HUES64 (cell line): ENCODE data around the gene PLCB2.
A peak's percentile ranks its signal among the peaks of the same experiment; 100 is the strongest.

ENCODE experiments used
- H3K27ac ChIP-seq: 2 replicates; pipeline ENCODE4 v1.7.0; 2013; ENCODE audit warnings: low read depth, low read length, inconsistent platforms
- H3K27me3 ChIP-seq: 2 replicates; pipeline ENCODE4 v1.6.1; 2013; ENCODE audit warnings: mild to moderate bottlenecking, low read length; ENCODE audit not compliant: insufficient read depth
- H3K36me3 ChIP-seq: 2 replicates; pipeline ENCODE4 v1.6.1; 2013; ENCODE audit warnings: mild to moderate bottlenecking, low read length; ENCODE audit not compliant: insufficient read depth
- H3K4me1 ChIP-seq: 2 replicates; pipeline ENCODE4 v1.6.1; 2013; ENCODE audit warnings: mild to moderate bottlenecking, low read length, moderate library complexity; ENCODE audit not compliant: insufficient read depth
- H3K4me3 ChIP-seq: 2 replicates; pipeline ENCODE4 v1.5.1; 2013; ENCODE audit warnings: mild to moderate bottlenecking, low read length, moderate library complexity
- H3K9ac ChIP-seq: 2 replicates; pipeline ENCODE4 v1.6.1; 2013; ENCODE audit warnings: mild to moderate bottlenecking, low read depth, low read length
- H3K9me3 ChIP-seq: 2 replicates; pipeline ENCODE4 v1.6.1; 2013; ENCODE audit warnings: low read depth, low read length; ENCODE audit not compliant: insufficient read depth
- WGBS: fragments of 150-250, 120-280 bp; methylation state at CpG from one replicate; pipeline ENCODE4 v1.1.7; 2013; ENCODE audit warnings: missing lambda C conversion rate; 5-methylcytosine and 5-hydroxymethylcytosine counted together

Gene PLCB2

GRCh38 chr15:40332113-40332781, 24.5 kb upstream of the PLCB2 start:
- Histone ChIP-seq H3K27me3 (0 out of 2 replicates have a peak, but pooled peaks cover 3% of the 10 kb centered on the region), H3K9me3 (no peaks in the 10 kb centered on the region), H3K36me3 (no peaks in the 10 kb centered on the region), H3K9ac (no peak overlapping the region), H3K4me3 (no peak overlapping the region), H3K27ac (no peak overlapping the region), H3K4me1 (peaks cover 29% of the 10 kb centered on the region)
- 82% methylated on average over 8 of the region's 8 CpGs for WGBS

- Histone ChIP-seq H3K27ac (no peak overlapping the region), H3K9me3 (no peaks in the 10 kb centered on the region), H3K27me3 (0 out of 2 replicates have a peak, but pooled peaks cover 3% of the 10 kb centered on the region), H3K9ac (no peak overlapping the region), H3K36me3 (no peaks in the 10 kb centered on the region), H3K4me1 (peaks cover 35% of the 10 kb centered on the region), H3K4me3 (no peak overlapping the region)
- WGBS, result 91% methylated on average over 7 of the region's 7 CpGs
These were observed 23.9 kb upstream of the PLCB2 start for GRCh38 chr15:40331637-40332036.

DNA sequence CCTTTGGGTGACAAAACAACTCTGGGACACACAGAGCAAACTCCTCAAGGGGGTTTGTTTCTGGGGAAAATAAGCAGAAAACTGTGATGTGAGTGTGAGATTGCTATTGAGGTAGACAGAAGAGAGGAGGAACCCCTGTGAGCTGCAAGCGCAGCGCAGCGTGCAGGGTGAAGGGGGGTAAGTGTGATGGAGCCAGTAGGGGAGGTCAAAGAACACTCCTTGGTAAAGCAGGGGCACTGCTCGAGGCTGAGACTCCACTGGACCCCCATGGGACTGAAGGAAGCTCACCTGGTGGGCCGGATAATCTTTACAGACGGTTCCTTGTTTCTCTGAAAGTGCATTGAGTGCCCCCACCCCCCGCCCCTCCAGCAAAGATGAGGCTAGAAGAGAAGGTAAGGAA, 23.3 kb upstream of the PLCB2 start:
- H3K4me1 ChIP-seq, result peaks cover 41% of the 10 kb centered on the region
- no peak overlapping the region for H3K9ac ChIP-seq
- 90% methylated on average over 7 of the region's 7 CpGs for WGBS

GRCh38 chr15:40330368-40330836, 22.7 kb upstream of the PLCB2 start:
- 87% methylated on average over 5 of the region's 5 CpGs for WGBS
- no peak overlapping the region for H3K4me3 ChIP-seq
- no peaks in the 10 kb centered on the region for H3K9me3 ChIP-seq
- peaks cover 47% of the 10 kb centered on the region for H3K4me1 ChIP-seq
- H3K9ac ChIP-seq, result no peak overlapping the region
- no peaks in the 10 kb centered on the region for H3K36me3 ChIP-seq
- H3K27me3 ChIP-seq, result peaks cover 8% of the 10 kb centered on the region
- no peak overlapping the region for H3K27ac ChIP-seq

More for the DNA sequence above, 23.3 kb upstream of the PLCB2 start:
- H3K27me3 ChIP-seq, result 0 out of 2 replicates have a peak, but pooled peaks cover 3% of the 10 kb centered on the region
- no peak overlapping the region for H3K4me3 ChIP-seq
- no peak overlapping the region for H3K27ac ChIP-seq
- no peaks in the 10 kb centered on the region for H3K9me3 ChIP-seq
- H3K36me3 ChIP-seq, result no peaks in the 10 kb centered on the region

GRCh38 chr15:40329804-40330203, 22.1 kb upstream of the PLCB2 start:
- no peaks in the 10 kb centered on the region for H3K36me3 ChIP-seq
- 94% methylated on average over 7 of the region's 7 CpGs for WGBS
- no peak overlapping the region for H3K4me3 ChIP-seq
- H3K27me3 ChIP-seq, result peaks cover 14% of the 10 kb centered on the region
- H3K9ac ChIP-seq, result no peak overlapping the region
- peaks cover 53% of the 10 kb centered on the region for H3K4me1 ChIP-seq
- H3K9me3 ChIP-seq, result no peaks in the 10 kb centered on the region
- H3K27ac ChIP-seq, result no peak overlapping the region

- Histone ChIP-seq H3K36me3 (no peaks in the 10 kb centered on the region), H3K4me1 (peaks cover 49% of the 10 kb centered on the region), H3K9ac (no peak overlapping the region), H3K4me3 (no peak overlapping the region), H3K27ac (peak overlapping the region; percentile 42; the same call in 1 of the 2 replicates), H3K9me3 (no peaks in the 10 kb centered on the region), H3K27me3 (peaks cover 16% of the 10 kb centered on the region)
- WGBS, result 90% methylated on average over 5 of the region's 5 CpGs
These were observed 21.0 kb upstream of the PLCB2 start for GRCh38 chr15:40328751-40329150.

GRCh38 chr15:40328176-40328575, 20.4 kb upstream of the PLCB2 start:
- H3K36me3 ChIP-seq, result no peaks in the 10 kb centered on the region
- peak overlapping the region; percentile 34; the same call in 1 of the 2 replicates for H3K9ac ChIP-seq
- WGBS, result 58% methylated on average over 3 of the region's 3 CpGs
- no peaks in the 10 kb centered on the region for H3K9me3 ChIP-seq
- peak overlapping the region; percentile 42; the same call in 1 of the 2 replicates for H3K27ac ChIP-seq
- peaks cover 16% of the 10 kb centered on the region for H3K27me3 ChIP-seq
- H3K4me3 ChIP-seq, result no peak overlapping the region
- H3K4me1 ChIP-seq, result peaks cover 48% of the 10 kb centered on the region

GRCh38 chr15:40327457-40327856, 19.7 kb upstream of the PLCB2 start:
- WGBS, result 30% methylated on average over 6 of the region's 6 CpGs
- Histone ChIP-seq H3K4me1 (peaks cover 51% of the 10 kb centered on the region), H3K27me3 (peaks cover 21% of the 10 kb centered on the region), H3K9me3 (no peaks in the 10 kb centered on the region), H3K27ac (peak overlapping the region; percentile 18; the same call in 1 of the 2 replicates), H3K9ac (peak overlapping the region; percentile 34; the same call in 1 of the 2 replicates), H3K4me3 (peak overlapping the region; percentile 24), H3K36me3 (no peaks in the 10 kb centered on the region)

DNA sequence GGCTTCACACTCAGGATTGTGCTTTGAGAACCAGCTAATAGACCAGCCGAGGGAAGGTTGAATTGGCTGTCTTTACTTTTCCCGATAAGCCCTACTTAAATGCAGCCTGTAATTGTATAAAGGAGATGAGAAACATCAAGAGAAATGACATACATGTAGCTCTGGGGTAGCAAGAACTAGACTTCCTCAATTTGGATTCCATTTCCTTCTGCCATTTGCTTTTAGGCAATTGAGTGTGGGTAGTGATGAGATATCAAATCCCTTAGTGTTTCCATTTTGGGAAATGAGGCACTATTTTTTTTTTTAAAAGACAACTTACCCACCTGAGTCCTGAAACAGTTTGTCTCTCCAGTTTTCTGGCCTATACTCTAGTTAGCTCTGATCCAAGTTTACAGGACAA, 18.0 kb upstream of the PLCB2 start:
- Histone ChIP-seq H3K27ac (no peak overlapping the region), H3K4me3 (0 out of 2 replicates have a peak overlapping the region, but pooled peaks have one; percentile 63), H3K27me3 (peaks cover 30% of the 10 kb centered on the region), H3K4me1 (peaks cover 55% of the 10 kb centered on the region), H3K9me3 (no peaks in the 10 kb centered on the region), H3K9ac (no peak overlapping the region), H3K36me3 (no peaks in the 10 kb centered on the region)
- WGBS, result 98% methylated on average over 2 of the region's 2 CpGs

DNA sequence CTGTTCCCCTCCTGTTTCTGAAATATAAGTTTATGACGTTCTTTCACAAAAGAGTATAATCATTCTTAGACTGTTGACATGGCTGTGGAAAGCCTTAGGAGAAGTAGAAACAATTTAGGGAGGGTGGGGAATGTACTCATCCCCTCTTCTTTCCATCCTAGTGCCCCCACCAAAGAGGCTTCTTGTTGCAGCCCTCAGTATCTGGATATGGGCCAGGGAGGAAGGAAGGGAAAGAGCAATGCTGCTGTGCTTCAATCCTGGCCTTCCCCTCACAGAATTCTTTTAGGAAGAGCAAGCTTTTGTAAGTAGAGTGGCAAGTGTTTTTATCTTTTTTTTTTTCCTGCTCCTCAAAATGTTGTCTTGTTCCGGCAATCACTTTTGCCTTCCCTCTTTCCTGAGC, 17.5 kb upstream of the PLCB2 start:
- Histone ChIP-seq H3K4me3 (peak overlapping the region; percentile 63), H3K27ac (no peak overlapping the region), H3K27me3 (peaks cover 30% of the 10 kb centered on the region), H3K9ac (no peak overlapping the region), H3K9me3 (no peaks in the 10 kb centered on the region), H3K36me3 (no peaks in the 10 kb centered on the region), H3K4me1 (peaks cover 54% of the 10 kb centered on the region)
- WGBS, result 80% methylated on average over 1 of the region's 2 CpGs

DNA sequence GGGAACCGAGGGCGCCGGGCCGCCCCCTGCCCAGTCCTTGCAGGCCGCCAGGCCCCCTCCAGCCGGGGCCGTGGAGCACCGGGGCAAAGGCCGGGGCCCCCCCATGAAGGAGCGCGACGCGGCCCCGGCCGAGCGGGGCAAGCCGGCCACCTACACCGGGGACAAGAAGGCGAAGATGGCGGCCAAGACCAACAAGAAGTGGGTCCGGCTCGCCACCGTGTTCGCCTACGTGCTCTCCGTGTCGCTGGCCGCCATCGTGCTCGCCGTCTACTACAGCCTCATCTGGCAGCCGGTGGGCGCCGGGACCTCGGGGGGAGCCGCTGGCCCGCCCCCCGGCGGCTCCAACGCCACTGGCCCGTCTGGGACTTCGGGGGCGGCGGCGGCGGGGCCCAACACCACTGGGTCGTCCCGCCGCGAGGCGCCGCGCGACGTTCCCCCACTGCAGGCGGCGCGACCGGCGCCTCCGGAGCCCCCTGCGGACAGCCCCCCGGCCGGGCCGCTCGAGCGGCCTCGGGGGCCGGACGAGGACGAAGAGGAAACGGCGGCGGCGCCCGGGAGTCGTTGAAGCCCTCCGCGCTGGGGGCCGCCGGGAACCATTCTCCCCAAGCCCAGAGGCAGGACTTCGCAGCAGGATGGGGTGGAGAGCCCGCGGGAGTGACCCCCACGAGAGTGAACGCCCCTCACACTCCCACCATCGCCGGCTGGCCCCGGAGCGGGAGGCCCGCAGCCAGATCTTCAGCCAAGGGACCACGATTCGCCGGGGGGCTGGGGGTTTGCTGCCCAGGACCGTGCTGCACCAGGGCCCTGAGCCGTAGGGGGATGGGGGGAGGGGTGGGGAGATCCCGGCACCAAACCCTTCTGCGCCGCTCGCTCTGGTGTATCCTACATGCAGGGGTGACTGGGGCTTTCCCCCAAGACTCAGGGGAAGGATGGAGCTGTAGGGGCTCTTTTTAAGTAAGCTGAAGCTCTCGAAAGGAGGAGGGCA, 16.5 kb upstream of the PLCB2 start:
- under 1% methylated on average over 101 of the region's 101 CpGs for WGBS
- Histone ChIP-seq H3K4me3 (peak overlapping the region; percentile 63), H3K36me3 (no peaks in the 10 kb centered on the region), H3K27me3 (peaks cover 30% of the 10 kb centered on the region), H3K4me1 (peaks cover 51% of the 10 kb centered on the region), H3K27ac (no peak overlapping the region), H3K9me3 (no peaks in the 10 kb centered on the region), H3K9ac (peak overlapping the region; percentile 51)
